Psoas muscle (tissue), 8 donors: ENCODE measurements around the gene SIGLEC5. TPM values are rescaled to one million over a fixed set of nuclear protein-coding genes. Genes with fewer than 3 reads are reported as not detected.
A peak's percentile ranks its signal among the peaks of the same experiment; 100 is the strongest.

Experiments
- ATAC-seq, 4 donors: fragments of 200-7000 bp; cut with Tn5 transposase; one replicate each; pipeline ENCODE4 v1.9.1; 2020; ENCODE audit warnings: moderate library complexity in 3 of 4, mild to moderate bottlenecking in 2 of 4
- DNase-seq, 2 donors: peaks; one replicate each; pipeline ENCODE4 v3.0.0-alpha.2; 2020
- H3K27ac ChIP-seq: fragments of 200-600 bp; one replicate; pipeline ENCODE4 v1.8.0; 2022
- H3K27me3 ChIP-seq, 3 donors: fragments of 200-600 bp in 1 of 3; one replicate each; pipeline versions ENCODE4 v1.6.1 to v1.8.0; 2013 to 2022; ENCODE audit warnings: low read length in 2 of 3, mild to moderate bottlenecking in 2 of 3, moderate library complexity in 1 of 3; ENCODE audit not compliant: insufficient read depth in 3 of 3
- H3K36me3 ChIP-seq, 2 donors: fragments of 200-600 bp in 1 of 2; one replicate each; pipeline versions ENCODE4 v1.6.1 to v1.8.0; 2013 to 2022; ENCODE audit warnings: low read depth in 1 of 2, mild to moderate bottlenecking in 1 of 2, moderate library complexity in 1 of 2; ENCODE audit not compliant: insufficient read depth in 1 of 2
- H3K4me1 ChIP-seq: fragments of 200-600 bp; one replicate; pipeline ENCODE4 v1.8.0; 2022
- H3K4me3 ChIP-seq: fragments of 200-600 bp; one replicate; pipeline ENCODE4 v1.8.0; 2022; ENCODE audit warnings: mild to moderate bottlenecking
- H3K9me3 ChIP-seq: fragments of 200-600 bp; one replicate; pipeline ENCODE4 v1.8.0; 2022
- WGBS, 3 donors: extraction: QIAGEN DNeasy Blood & Tissue Kit; methylation state at CpG; one replicate each; pipeline versions ENCODE4 v1.1.6 to v1.1.7; 2013; 5-methylcytosine and 5-hydroxymethylcytosine counted together
- intact Hi-C, 2 donors: fragments of 100-400 bp; cut with DNase I; formaldehyde crosslinking; loops; one replicate each; pipeline versions ENCODE4 v1.11.0 to v1.14.2; 2022
- polyA plus RNA-seq, 3 donors: library from polyadenylated mRNA; stranded (reverse); fragments of 200-250 nt; gene quantifications; one replicate each; pipeline ENCODE4 v1.2.3, GENCODE V29; 2013
- total RNA-seq, 4 donors: library from RNA; stranded (reverse); fragmentation: NEBNext Ultra II Directional in 2 of 4; extraction: Animal tissue kit (Norgen Biotek cat#: 25700) in 2 of 4; gene quantifications; one replicate each; pipeline versions ENCODE4 v1.2.1 to v1.2.4, GENCODE V29; 2021 to 2023
- TF ChIP-seq, protein P1 (sequence below): fragments of 200-600 bp; IDR thresholded peaks from one replicate; pipeline ENCODE4 v1.8.0; 2022; ENCODE audit warnings: antibody characterized with exemption
- donor health status: healthy with polysubstance abuse.
- donor health status: DM: no; HTN: no; CAD: no; lungs with moderate emphysema.
- donor health status: Bipolar disorder and iron deficiency.
- donor health status: healthy.
- donor health status: DM: yes; HTN: yes; CAD: no.
- donor health status: DM: no; HTN: no; CAD: no.
- donor health status: DM: no; HTN: no; CAD: no.
- donor health status: DM: yes; HTN: yes; CAD: no.

The SIGLEC5 gene
- total and polyA plus RNA-seq, 7 donors, result 0.01 to 0.65 (median 0.56) TPM; not detected in 4

DNA sequence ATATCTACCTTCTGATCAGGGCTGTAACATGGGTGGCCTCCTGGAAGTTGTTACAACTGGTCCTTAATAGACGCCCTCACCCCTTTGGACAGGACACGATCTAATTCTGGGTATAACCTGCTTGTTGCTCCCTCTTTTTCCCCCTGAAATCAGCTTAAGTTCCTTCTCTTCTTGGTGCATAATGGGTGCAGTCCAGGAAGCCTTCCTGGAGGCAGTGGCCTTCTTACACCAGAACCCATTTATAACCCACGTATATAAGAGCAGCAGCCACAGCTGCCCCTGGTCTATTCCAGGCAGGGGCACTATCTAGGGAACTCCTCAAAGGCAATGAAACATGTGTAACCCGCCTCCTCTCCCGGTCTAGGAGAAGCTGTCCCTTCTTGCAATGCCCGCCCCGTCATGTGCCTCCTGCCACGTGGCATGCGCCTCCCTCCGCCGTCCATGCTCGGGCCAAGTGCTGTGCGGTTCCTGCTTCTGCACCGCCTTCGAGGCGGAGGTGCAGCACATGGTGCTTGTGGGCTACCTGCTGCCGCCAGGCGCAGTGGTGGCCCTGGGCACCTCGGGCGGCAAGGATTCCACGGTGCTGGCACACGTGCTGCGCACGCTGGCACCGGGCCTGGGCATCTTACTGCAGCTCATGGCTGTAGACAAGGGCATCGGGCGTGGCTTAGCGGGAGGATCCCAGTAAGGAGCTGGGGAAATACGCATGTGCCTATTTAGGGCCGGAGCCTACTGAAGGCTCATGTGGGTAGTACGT lies 31.9 kb downstream of the SIGLEC5 start:
- 92 to 96% (median 93%) methylated on average over 31 of the region's 31 CpGs for WGBS, 3 donors
- no peak for DNase-seq
- peaks cover 4% of the 10 kb centered on the region for H3K4me1 ChIP-seq
- no peaks in the 10 kb centered on the region for H3K36me3 ChIP-seq
- no peak for ATAC-seq
- TF ChIP-seq, protein P1, sequence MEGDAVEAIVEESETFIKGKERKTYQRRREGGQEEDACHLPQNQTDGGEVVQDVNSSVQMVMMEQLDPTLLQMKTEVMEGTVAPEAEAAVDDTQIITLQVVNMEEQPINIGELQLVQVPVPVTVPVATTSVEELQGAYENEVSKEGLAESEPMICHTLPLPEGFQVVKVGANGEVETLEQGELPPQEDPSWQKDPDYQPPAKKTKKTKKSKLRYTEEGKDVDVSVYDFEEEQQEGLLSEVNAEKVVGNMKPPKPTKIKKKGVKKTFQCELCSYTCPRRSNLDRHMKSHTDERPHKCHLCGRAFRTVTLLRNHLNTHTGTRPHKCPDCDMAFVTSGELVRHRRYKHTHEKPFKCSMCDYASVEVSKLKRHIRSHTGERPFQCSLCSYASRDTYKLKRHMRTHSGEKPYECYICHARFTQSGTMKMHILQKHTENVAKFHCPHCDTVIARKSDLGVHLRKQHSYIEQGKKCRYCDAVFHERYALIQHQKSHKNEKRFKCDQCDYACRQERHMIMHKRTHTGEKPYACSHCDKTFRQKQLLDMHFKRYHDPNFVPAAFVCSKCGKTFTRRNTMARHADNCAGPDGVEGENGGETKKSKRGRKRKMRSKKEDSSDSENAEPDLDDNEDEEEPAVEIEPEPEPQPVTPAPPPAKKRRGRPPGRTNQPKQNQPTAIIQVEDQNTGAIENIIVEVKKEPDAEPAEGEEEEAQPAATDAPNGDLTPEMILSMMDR, result no peak
- H3K27ac ChIP-seq, result no peak overlapping the region
- no peak overlapping the region for H3K4me3 ChIP-seq
- H3K27me3 ChIP-seq, result peaks cover 0 to 17% (median 13%) of the 10 kb centered on the region in 3 donors
- H3K9me3 ChIP-seq, result no peaks in the 10 kb centered on the region
- intact Hi-C loops, result loop anchor here in 1 of 2 donors (5.0 kb wide), 1 partner anchor 36 kb away; no protein-coding TSS in a partner anchor

DNA sequence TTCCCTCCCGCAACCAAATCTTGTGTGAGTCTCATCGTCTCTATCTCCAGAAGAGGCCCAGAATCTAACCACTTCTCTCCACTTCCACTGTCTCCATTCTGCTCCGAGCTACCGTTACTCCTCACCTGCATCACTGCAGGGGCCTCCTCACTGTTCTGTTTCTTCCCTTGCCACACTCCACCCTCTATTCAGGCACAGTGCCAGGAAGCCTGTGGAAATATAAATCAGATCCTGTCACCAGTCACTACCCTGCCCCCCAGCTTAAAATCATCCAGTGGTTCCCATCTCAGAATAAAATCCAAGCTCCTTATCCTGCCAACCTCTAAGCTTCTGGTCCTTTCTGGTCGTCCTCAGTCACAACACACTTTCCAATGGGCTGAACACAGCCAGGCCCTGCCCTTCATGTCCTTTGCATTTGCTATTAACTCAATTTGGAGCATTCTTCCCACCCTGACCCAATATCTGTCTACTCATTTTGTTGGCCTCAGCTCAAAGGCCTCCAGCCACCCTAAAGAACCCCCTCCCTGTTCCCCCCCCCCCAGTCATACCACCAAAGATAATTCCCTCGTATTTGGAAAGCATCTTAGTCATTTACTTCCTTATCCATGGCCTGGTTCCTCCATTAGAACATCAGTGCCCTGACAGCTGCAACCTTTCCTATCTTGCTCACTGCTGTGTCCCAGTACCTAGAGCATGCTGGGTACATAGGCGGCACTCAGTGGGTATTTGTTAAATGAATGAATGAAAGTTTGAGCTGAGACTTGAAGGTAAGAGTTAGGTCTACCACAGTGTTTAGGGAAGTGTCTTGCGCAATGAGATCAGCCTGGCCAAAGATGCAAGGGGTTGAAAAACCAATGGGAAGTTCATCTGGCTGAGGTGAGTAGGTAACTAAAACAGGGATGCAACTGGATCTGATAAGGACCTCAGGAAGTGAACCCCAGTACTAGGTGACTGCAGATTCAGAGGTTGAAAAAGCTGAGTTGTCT lies 34.7 kb downstream of the SIGLEC5 start:
- H3K27ac ChIP-seq, result no peak overlapping the region
- no peak for ATAC-seq
- peaks cover 6% of the 10 kb centered on the region for H3K4me1 ChIP-seq
- TF ChIP-seq, protein P1, result no peak
- no peaks in the 10 kb centered on the region for H3K9me3 ChIP-seq
- peak overlapping the region; percentile 81 for H3K4me3 ChIP-seq
- peaks cover 0 to 13% (median 6%) of the 10 kb centered on the region in 3 donors for H3K27me3 ChIP-seq
- WGBS, 3 donors, result 74 to 92% (median 86%) methylated on average over 8 of the region's 8 CpGs
- DNase-seq, result no peak
- intact Hi-C loops, result loop anchor here in 1 of 2 donors (2.0 to 5.0 kb wide), 3 partner anchors 23 to 489 kb away; no protein-coding TSS in a partner anchor
- H3K36me3 ChIP-seq, result no peaks in the 10 kb centered on the region

DNA sequence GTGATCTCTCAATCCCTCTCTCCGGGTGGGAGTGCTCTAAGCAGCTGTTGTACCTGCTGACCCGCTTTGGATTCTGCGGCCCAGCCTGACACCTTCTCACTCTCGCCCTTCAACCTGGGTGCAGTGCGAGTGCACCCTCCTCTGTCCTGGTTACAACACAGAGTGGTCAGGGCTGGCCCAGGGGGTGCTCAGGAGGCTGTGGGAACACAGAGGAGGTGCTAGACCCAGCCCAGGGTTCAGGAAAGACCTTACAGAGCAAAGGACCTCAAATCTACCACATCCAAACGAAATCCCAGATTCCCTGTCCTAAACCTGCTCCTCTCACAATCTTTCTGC lies 35.5 kb downstream of the SIGLEC5 start:
- ATAC-seq, result peak in 2 of 4 donors; percentile 17 to 26
- peak overlapping the region; percentile 81 for H3K4me3 ChIP-seq
- no peak overlapping the region for H3K27ac ChIP-seq
- TF ChIP-seq, protein P1, result no peak
- H3K36me3 ChIP-seq, result peaks cover 2 to 3% of the 10 kb centered on the region in 2 donors
- no peak for DNase-seq
- peaks cover 0 to 13% (median 3%) of the 10 kb centered on the region in 3 donors for H3K27me3 ChIP-seq
- H3K9me3 ChIP-seq, result no peaks in the 10 kb centered on the region
- H3K4me1 ChIP-seq, result peaks cover 6% of the 10 kb centered on the region
- intact Hi-C loops, result loop anchor here (2.0 to 5.0 kb wide), 4 partner anchors 22 to 488 kb away; no protein-coding TSS in a partner anchor
- WGBS, 3 donors, result 14 to 18% (median 15%) methylated on average over 6 of the region's 6 CpGs

DNA sequence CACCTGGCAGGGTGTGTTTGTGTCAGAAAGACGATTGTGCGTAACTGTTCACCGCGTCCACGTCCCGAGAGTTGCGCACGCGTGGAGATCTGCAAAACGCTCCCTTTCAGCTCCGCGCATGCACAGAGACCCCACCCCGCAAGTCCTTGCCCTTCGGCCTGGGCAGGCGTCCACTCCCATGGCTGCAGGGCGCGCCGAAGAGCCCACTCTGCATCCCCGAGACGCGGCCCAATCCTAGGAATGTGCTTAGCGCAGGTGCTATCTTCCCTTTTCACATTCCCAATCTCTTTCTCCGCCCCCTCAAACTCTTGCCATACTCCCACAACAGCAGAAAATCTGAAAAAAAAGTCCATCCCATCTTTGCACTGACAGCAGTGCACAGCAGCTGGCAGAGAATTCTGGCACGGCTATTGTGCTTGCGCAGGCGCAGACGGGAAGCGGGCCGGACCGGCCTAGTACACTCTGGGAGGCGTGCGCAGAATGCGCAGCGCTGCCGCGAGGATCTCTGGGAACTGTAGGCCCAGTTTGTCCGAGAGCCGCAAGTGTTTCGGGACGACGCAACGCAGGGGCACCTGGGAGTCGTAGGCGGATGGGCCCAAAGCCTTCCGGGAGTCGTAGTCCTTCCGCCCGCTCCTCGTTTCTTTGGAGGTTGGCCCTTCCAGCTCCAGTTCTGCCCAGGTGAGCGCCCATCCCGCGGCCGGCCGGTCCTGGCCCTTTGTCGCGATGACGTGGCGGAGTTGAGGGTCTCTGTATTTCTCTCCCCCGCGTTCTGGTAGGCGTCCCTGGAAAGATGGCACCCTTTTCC lies 36.0 kb downstream of the SIGLEC5 start:
- TF ChIP-seq, protein P1, result no peak
- Histone ChIP-seq H3K27me3 (peaks cover 0 to 8% (median 3%) of the 10 kb centered on the region in 3 donors), H3K4me1 (peaks cover 6% of the 10 kb centered on the region), H3K27ac (no peak overlapping the region), H3K4me3 (peak overlapping the region; percentile 81), H3K36me3 (peaks cover 2 to 4% of the 10 kb centered on the region in 2 donors), H3K9me3 (peaks cover 6% of the 10 kb centered on the region)
- intact Hi-C loops, result loop anchor here (2.0 to 5.0 kb wide), 3 partner anchors 21 to 487 kb away; no protein-coding TSS in a partner anchor
- DNase-seq (peak; percentile 99 to 100), ATAC-seq (peak; percentile 100)
- 0 to 1% (median 1%) methylated on average over 61 of the region's 61 CpGs for WGBS, 3 donors
